Lower leg skin (tissue), 4 donors: ENCODE results near the gene CD207. TPM values are rescaled to one million over a fixed set of nuclear protein-coding genes. Genes with fewer than 3 reads are reported as not detected.
A peak's percentile ranks its signal among the peaks of the same experiment; 100 is the strongest.

Experiments
- DNase-seq, 2 donors: peaks; one replicate each; pipeline ENCODE4 v3.0.0-alpha.2; 2019; ENCODE audit warnings: low spot score in 2 of 2
- H3K4me3 ChIP-seq: fragments of 200-600 bp; sonication (generic); 2 replicates; pipeline ENCODE4 v1.5.1; 2017; ENCODE audit warnings: mild to moderate bottlenecking, low read depth; ENCODE audit not compliant: poor library complexity, severe bottlenecking
- POLR2A ChIP-seq, 2 donors: fragments of 450-650 bp; IDR thresholded peaks; one replicate each; pipeline ENCODE4 v1.6.1; 2016 to 2017; ENCODE audit warnings: antibody characterized with exemption in 2 of 2, mild to moderate bottlenecking in 1 of 2, moderate library complexity in 1 of 2
- WGBS, 2 donors: methylation state at CpG; one replicate each; pipeline ENCODE4 v1.1.5; 2018; 5-methylcytosine and 5-hydroxymethylcytosine counted together
- intact Hi-C: fragments of 100-400 bp; cut with DNase I; formaldehyde crosslinking; loops from one replicate; pipeline ENCODE4 v1.15.0; 2023; ENCODE audit warnings: low total_unique reads
- total RNA-seq, 4 donors: library from RNA; depleted of rRNA; stranded (reverse); fragments of >200 nt; gene quantifications; one replicate each; pipeline ENCODE4 v1.1.0, GENCODE V29; 2016
- TF ChIP-seq, protein P1 (sequence below), 3 donors: fragments of 450-650 bp; IDR thresholded peaks; one replicate each; pipeline ENCODE4 v1.5.1; 2016; ENCODE audit warnings: antibody characterized with exemption in 3 of 3, mild to moderate bottlenecking in 3 of 3, moderate library complexity in 2 of 3

Gene CD207
- total RNA-seq, 4 donors from 2014 or later: 26.8 to 57.6 (median 39.4) TPM

- no peak for TF ChIP-seq POLR2A (IDR thresholded peaks at IDR 0.05)
- TF ChIP-seq, protein P1, sequence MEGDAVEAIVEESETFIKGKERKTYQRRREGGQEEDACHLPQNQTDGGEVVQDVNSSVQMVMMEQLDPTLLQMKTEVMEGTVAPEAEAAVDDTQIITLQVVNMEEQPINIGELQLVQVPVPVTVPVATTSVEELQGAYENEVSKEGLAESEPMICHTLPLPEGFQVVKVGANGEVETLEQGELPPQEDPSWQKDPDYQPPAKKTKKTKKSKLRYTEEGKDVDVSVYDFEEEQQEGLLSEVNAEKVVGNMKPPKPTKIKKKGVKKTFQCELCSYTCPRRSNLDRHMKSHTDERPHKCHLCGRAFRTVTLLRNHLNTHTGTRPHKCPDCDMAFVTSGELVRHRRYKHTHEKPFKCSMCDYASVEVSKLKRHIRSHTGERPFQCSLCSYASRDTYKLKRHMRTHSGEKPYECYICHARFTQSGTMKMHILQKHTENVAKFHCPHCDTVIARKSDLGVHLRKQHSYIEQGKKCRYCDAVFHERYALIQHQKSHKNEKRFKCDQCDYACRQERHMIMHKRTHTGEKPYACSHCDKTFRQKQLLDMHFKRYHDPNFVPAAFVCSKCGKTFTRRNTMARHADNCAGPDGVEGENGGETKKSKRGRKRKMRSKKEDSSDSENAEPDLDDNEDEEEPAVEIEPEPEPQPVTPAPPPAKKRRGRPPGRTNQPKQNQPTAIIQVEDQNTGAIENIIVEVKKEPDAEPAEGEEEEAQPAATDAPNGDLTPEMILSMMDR (IDR thresholded peaks at IDR 0.05): no peak
- intact Hi-C loops: no loop called here
- no peak for DNase-seq
- no peak overlapping the region for H3K4me3 ChIP-seq
- WGBS, 2 donors: 66 to 92% methylated on average over 6 to 8 of the region's 8 CpGs
These were observed 12.8 kb downstream of the CD207 start for GRCh38 chr2:70822843-70823242.

DNA sequence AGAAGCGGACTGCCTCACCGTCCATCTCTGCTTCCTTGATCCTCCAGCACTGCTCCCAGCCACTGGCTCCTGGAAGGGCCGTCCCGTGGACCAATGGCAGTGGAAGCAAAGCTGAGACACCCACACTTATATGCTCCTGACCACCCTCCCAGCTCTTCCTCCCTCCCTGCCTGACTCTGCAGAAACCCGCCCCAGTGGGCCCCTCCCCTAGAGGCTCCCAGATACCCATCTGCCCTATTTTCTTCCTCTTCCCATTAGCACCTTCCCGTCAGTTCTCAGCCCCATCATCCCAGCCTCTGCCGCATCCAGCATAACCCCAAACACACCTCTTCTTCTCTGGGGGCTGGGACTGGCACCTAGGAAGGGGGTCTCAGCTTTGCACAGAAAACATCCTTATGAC, 15.1 kb downstream of the CD207 start, which contains the start of gene CLEC4F:
Gene CLEC4F, minus strand, starts transcription at position 101 of the 400 bp plus-strand sequence. Its CDS starts 76 bp downstream, at position 25.
- DNase-seq: no peak
- intact Hi-C loops: no loop called here
- no peak within 1 kb of the TSS for H3K4me3 ChIP-seq
- 81 to 84% methylated on average over 7 of the region's 7 CpGs for WGBS, 2 donors
- TF ChIP-seq POLR2A (IDR thresholded peaks at IDR 0.05): no peak
- TF ChIP-seq, protein P1 (IDR thresholded peaks at IDR 0.05): no peak

DNA sequence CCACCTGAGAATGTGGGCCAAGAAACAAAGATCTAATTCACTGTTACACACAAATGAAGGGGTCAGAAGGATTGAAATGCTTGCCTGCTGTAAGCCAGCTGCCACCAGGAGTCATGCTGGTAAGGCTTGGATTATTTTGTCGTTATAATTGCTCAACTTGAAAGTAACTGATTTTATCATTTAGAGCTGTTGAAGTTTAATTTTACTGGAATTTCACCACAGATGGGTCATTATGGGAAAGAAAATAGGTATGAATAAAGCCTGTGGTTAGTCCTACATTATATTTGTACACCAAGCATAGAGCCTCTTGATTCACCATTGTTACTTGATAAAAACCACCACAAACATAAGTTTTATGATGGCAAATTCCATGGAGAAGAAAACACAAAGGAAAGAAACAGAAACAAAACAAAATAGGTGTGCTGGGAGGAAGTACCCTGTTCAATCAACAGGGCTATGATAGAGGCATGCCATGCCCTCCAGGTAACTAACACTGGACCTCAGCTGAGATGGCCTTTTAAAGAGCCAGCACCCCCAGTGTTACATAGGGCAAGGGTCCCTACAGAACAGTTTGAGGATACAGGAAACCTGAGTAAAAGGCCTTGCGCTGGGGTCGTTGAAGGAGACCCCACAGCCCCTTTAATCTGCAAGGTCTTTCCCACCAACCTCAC, 18.2 kb downstream of the CD207 start:
- H3K4me3 ChIP-seq: no peak overlapping the region
- DNase-seq: no peak
- 79 to 80% methylated on average over 3 of the region's 3 CpGs for WGBS, 2 donors
- TF ChIP-seq, protein P1 (IDR thresholded peaks at IDR 0.05): no peak
- no peak for TF ChIP-seq POLR2A (IDR thresholded peaks at IDR 0.05)
- intact Hi-C loops: no loop called here

- TF ChIP-seq POLR2A (IDR thresholded peaks at IDR 0.05): no peak
- TF ChIP-seq, protein P1 (IDR thresholded peaks at IDR 0.05): no peak
- DNase-seq: no peak
- WGBS, 2 donors: 56 to 57% methylated on average over 5 of the region's 5 CpGs
- no peak overlapping the region for H3K4me3 ChIP-seq
- intact Hi-C loops: no loop called here
These were observed 18.9 kb downstream of the CD207 start for GRCh38 chr2:70816726-70817125.

- TF ChIP-seq, protein P1 (IDR thresholded peaks at IDR 0.05): peak in 1 of 3 donors; percentile 23
- no peak for TF ChIP-seq POLR2A (IDR thresholded peaks at IDR 0.05)
- WGBS, 2 donors: 91 to 92% methylated on average over 12 of the region's 12 CpGs
- intact Hi-C loops: no loop called here
These were observed 26.3 kb downstream of the CD207 start for GRCh38 chr2:70808983-70809958.

More at GRCh38 chr2:70808983-70809958, 26.3 kb downstream of the CD207 start:
- no peak overlapping the region for H3K4me3 ChIP-seq
- DNase-seq: no peak
